HG03432 (cell line): Measurements from ENCODE around the gene GPR146.

Experiments used
- ATAC-seq: cut with Tn5 transposase; IDR thresholded peaks from one replicate; pipeline ENCODE4 v1.9.1; 2021; ENCODE audit warnings: mild to moderate bottlenecking, moderate library complexity; ENCODE audit not compliant: unreplicated experiment

GPR146 gene

DNA sequence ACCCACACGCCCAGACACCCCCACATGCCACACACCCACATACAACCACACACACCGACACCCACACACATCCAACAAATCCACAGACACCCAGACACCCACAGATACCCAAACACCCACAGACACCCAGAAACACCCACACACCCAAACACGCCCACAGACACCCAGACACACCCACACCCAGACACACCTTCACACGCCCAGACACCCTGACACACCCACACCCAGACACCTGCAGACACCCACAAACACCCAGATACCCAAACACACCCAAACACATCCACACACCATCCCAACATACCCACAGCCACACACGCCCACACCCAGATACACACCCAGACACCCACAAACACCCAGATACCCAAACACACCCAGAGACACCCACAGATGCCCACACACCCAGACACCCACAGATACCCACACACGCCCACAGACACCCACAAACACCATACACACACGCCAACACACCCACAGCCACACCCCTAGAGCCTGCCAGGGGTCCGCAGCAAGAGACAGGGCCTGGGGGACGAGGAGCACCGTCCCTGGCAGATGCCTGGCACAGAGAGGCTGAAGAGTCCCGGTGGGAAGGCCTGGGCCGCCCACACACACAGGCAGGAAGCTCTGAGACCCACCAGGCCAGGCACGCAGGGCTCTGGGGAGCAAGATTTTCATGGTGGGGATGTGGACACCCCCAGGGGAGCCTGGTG, 32.9 kb upstream of the GPR146 start:
- no peak for ATAC-seq

DNA sequence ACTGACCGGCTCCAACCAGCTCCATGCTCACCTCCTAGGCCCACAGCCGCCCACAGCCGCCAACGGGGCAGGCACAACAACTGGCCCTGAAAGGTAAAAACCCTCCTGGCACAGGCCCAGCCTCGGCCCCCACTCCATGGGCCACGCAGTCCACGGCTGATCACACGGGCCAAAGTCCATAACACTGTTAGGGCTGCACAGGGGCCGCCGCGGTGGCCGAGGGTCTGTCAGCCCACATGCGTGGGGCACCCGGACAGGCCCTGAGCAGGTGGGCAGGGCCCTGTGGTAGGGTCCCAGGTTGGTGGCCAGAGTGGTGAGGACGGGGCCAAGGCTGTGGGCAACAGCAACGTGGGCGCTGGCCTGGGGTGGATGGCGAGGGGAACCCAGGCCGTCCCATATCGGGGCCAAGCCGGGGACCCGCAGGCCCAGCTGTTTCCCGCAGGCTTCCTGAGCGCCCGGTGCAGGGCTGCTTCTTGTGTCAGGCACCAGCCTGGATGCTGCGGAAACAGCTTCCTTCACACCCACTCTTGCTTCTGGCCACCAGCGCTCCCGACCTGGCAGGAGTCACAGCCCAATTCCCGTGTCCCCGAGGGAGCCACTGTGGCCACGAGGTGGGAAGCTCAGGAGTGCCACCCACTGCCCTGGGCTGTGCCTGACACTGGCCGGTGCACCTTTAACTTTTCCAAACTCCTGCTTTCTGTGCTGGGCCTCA, 32.2 kb upstream of the GPR146 start:
- no peak for ATAC-seq

DNA sequence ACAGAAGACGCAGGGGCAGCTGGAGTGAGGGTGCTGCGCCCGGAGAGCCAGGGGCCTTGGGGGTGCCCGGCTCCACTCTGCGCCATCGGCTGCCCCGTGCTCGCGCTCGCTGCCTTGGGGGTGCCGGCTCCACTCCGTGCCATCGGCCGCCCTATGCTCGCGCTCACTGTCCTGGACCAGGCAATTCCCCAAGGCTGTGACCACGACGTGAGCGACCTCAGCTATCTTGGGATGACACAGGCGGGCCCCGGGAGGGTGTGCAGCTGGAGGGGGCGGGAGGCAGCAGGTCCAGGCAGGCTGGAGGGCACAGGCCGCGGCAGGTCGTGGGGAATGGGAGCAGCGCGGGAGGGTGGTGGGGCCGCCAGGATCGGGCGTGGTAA, 31.6 kb upstream of the GPR146 start:
- ATAC-seq, result no peak

DNA sequence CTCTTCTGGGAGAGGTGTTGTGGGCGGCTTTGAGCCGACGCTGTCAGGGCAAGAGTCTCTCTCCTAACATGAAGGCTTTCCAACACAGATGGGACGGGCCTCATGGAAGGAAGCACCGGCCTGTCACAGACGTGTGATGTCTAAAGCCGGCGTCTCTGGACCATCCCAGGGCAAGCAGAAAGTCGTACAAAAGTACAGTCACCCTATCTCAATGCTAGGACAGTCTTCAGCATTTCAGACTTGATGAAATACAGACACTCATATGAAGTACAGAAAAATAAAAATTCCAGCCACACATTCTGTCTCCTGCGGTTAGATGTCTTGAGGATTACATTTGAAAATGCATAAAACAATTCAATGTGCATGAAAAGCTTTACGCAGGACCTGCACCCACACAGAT, 30.8 kb upstream of the GPR146 start:
- ATAC-seq, result no peak

DNA sequence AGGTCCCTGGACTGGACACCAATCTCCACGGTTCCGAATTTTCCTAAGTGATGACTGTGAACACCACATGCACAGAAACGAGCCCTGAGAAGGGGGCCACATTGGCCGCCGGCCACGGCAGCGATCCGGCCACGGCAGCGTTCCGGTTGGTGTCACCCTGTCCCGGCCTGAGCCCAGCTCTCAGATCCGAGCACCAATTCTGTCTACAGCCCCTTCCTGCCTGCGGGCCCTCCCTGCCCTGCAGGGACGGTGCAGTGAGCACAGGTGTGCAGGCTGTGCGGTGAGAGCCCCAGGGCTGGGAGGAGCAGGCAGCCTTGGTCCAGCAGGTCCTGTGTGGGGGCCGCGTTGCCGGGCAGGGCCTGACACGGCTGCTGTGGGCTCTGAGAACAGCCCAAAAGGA, 29.7 kb upstream of the GPR146 start:
- ATAC-seq, result no peak

DNA sequence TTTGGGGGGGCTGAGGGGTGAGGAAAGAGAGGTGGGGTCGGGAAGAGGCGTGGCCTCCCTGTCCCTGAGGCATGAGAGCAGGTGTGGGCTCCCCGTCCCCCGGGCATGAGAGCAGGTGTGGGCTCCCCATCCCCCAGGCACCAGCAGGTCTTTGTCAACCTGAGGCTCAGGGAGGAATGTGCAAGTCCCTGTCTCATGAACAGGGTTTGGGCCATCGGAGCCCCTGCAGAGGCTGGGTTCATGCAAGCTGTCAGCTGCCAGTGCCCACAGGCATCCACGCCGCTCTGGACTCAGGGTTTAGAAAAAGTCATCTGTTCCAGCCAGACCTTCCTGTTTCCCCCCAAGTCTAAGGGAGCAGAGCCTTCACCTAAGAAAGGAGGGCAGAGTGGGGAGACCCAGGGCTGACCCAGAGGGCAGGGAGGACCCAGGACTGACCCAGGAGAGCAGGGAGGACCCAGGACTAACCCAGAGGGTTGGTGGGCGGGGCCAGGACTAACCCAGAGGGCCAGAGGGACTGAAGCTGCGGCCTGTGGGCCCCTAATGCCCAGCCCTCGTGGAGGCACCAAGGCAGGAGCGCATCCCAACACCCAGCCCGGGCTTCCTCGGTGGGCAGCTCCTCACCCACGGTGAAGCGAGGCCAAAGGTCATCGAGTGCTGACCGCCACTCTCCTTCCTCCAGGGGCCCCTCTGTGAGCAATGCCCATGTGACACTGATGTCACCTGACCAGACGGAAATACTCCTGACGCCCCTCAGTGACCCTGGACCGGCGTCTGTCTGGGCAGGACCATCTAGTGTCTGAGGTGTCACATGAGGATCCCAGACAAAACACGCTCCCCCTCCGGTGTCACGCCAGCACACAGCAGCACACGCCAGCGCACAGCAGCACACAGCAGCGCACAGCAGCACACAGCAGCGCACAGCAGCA, 28.9 kb upstream of the GPR146 start:
- ATAC-seq, result no peak

DNA sequence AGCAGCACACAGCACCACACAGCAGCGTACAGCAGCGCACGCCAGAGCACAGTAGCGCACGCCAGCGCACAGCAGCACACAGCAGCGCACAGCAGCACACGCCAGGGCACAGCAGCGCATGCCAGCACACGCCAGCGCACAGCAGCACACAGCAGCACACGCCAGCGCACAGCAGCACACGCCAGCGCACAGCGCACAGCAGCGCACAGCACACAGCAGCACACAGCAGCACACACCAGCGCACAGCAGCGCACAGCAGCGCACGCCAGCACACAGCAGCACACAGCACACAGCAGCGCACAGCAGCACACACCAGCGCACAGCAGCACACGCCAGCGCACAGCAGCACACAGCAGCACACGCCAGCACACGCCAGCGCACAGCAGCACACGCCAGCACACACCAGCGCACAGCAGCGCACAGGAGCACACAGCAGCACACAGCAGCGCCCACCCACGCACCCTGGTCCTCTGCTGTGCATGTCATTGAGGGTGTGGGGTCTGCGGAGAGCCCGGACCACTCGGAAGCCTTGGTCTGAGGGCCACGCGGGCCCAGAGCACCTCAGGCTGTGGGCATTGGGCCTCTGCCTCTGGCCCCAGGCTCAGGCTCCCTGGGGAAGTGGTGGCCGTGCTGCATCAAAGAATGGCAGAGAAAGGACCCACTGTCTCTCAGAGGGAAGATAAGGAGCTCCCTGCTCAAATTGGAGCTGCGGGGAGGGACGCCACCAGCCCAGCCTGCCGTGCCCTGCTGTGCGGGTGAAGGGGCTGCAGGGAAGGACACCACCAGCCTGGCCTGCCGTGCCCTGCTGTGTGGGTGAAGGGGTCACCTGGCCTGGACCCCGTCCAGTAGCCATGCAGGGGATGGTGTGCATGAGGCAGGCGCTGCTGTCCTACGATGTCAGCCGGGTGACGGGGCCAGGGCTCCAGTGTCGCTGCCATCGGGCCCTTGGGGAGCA, 27.5 kb upstream of the GPR146 start:
- no peak for ATAC-seq

DNA sequence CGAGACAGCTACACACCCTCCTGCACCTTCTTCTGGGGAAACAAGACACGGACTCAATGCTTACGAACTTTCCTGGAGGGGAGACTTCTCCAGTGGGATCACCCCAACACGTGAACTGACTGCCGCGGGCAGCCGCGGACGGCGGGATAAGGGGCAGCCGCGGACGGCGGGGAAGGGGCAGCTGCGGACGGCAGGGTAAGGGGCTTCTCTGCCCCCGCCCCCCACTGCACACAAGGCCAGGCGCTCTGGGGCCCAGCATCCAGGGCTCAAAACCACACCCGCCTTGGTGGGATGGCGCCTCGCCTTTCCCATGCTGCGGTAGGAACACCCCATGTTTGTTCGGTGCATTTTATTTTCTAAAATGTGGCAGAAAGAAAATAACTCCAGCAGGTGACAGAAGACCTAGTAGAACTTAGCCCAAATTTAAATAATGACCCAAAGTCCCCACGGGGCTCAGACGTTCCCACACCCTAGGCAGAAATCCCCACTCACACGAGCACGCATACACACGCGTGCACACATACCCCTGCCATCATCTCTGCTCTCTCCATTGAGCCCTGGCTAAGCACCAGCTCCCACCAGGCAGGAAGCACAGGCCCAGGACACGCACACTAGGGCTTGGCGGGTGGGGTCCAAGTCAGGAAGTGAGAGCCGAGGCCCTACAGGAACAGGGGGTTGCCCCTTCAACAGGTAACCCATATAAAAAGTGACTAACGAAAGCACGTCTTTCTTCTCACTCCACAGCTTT, 26.6 kb upstream of the GPR146 start:
- no peak for ATAC-seq

DNA sequence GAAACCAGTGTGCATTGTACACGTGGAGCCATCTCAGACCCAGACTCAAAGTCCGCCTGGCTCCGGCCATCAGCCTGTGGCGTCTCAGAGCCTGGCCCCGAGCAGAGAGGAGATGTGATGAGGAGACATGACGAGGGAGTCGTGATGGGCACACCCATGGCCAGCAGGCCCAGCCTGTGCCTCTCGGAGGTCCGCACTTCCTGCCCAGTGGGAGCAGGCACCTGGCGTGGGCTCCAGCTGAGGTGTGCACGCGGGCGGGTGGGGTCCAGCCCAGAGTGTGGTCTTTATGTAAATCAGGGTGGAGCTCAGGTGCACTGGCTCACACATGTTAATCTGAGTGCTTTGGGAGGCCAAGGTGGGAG, 26.0 kb upstream of the GPR146 start:
- ATAC-seq, result no peak

DNA sequence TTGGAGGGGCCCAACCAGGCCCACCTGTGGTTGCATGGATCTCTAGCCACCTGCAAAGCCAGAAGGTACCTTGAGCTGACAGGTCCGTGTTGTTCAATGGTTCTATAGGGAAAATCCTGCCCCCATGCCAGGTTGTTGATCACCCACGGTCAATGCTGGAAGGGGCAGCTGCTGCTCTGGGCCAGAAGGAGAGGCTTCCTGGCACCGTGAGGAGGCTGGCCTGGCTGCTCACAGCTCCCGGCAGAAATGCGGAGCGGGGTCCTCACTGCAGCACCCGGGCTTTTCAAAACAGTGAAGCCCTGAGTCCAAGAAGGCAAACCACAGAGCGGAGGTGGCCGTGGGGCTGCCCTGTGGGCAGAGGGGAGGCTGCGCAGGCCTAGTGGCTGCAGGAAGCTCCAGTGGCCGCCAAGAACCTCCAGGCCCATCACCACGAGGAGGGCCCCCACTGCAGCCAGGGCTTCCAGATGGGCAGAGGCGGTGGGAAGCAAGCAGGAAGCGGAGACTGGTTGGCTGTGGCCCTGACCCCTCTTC, 25.0 kb upstream of the GPR146 start:
- no peak for ATAC-seq

DNA sequence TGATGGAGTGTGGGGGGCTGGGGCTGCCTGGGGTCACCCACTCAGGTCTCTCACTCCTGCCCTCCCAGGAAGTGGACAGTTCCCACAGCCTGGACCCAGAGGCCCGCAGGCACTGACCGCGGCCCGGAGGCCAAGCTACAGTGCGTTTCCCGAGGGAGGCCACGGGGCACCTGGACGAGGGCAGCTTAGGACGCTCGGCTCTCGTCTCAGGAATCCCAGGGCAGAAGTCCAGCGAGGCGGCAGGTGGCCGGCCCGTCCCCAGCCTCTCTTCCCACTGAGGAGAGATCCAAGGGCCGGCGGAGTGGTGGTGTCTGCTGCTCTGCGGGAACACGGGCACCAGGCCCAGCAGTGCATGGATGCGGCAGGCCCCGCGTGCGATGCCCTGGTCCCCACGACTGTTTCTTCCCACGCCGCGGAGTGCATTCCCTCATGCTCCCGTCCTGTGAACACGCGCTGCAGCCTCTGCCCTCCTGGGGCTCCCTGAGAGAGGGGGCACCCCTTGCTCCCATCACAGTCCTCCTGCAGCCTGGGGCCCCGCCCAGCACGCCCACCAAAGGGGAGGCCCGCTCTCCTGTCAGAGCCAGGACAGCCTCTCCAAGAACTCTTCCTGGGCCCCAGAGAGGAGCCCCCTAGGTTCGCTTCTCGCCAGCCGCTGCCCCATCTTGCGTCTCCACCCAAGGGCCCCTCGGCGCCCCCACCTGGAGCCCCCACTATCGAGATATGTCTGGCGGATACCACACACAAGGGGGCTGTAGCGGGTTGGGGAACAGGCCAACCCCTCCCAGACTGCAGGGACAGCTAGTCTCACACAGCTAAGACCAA, 24.3 kb upstream of the GPR146 start:
- no peak for ATAC-seq

DNA sequence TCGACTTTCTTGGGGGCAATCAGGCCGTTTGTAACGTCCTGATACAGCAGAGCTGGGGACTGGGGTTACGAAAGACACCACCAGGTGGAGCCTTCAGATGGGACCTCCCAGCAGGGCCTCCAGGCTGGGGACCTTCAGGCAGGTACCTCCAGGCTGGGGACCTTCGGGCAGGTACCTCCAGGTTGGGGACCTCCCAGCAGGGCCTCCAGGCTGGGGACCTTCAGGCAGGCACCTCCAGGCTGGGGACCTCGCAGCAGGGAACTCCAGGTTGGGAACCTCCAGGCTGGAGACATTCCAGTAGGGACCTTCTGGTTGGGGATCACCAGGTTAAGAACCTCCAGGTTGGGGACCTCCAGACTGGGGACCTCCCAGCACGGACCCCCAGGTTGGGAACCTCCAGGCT, 23.5 kb upstream of the GPR146 start:
- no peak for ATAC-seq

DNA sequence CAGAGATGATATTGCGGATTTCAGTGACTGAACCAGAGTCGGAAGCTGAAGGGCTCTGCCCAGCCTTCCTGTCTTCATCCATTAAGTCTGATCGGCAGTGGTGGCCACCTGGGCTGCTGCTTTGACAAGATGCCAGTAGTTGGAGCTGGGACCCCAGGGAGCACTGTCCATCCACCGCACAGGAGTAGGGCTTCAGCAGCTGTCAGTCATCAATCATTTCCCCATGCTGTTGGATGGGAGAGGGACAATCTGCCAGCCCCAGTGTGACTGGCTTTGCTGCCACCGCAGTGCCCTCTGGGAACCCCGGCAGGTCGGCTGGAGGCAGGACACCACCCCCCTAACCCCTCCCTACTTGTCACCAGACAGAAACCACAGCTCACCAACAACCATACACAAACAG, 23.0 kb upstream of the GPR146 start:
- no peak for ATAC-seq

DNA sequence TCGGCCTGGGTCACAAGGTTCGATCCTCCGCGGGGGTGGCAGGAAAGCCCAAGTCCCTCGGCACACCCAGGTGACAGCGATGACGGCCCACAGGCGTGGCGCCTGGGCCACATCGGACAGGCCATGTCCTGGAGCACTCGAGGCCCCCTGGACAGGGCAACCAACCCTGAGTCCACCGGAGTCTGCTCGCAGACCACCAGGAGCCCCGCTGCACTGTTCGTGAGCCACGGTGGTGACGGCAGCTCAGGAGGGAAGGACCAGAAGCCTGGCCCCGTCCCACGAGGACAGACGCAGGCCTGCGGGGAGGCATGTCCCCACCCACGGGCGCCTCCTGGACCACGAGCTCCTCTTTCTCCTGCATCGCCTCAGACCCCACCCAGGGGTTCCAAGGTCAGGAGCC, 22.4 kb upstream of the GPR146 start:
- ATAC-seq, result no peak

DNA sequence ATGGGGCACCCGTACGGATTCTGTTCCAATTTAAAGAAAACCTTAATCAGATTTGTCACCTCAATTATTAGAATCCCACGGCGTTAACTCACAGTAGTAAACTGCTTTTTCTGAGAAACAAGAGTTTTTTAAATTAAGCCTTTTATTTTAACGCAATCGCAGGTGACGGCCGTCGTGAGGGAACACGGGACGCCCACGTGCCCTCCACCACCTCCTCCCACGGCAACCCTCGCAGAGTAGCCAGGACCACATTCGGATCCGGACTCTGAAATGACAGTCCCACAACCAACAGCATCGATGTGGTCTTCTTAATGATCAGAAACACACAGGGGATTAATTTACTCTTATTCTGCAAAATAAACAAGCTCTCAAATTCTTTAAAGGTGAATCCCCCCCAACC, 22.0 kb upstream of the GPR146 start:
- ATAC-seq, result no peak

DNA sequence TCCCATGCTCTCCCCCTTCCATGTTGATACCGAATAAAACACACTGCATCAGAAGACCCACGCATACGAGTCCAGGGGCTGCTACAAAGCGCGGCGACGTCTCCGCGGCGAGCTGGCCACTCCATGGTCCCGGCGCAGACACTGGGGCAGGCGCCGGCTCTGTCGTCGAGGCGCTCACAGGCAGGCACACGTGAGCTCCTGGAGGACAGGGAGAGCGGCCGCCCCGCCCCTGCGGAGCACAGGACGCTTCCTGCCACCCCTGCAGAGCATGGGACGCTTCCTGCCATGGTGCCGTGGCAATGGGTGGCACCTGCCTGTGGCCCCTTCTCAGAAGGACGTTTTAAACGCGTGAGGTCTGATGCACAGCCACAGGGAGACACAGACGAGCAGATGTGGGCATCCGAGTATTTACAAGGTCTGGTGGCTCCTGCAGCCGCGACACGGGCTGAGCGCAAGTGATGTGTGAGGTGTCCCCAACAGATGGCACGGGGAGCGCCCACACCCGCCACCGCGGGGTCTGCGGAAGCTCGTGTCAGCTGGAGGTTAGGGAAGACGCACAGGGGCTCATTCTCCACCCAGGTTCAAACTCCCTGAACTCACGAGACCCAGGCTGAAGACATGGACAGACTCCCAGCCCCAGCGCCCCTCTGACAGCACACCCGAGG, 21.4 kb upstream of the GPR146 start:
- ATAC-seq, result no peak

DNA sequence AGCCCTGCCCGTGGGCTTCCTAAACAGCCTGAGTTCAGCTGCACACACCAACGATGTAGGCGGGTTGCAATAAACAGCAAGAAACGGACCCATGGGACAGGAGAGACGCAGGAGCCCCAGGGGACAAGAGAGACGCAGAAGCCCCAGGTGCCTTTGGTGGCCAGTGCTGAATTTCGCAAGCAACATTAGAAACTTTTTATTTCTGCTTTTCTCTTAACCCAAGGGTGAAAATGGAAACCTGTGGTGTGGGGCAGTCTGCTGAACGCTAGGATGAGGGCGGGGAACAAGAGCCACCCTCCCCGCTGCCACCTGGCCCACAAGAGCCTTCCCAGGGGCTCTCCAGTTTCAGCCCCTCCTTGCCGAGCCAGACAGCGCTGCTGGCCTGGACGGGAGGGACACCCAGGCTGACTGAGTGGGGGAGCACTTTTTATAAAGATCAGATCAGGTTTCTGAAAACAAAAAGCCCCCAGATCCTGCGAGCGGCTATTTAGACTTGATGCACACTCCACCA, 20.0 kb upstream of the GPR146 start:
- peak; percentile 58 for ATAC-seq
